GM18511 (cell line): ENCODE results near the gene SDHAF2.

Experiments
- ATAC-seq: cut with Tn5 transposase; IDR thresholded peaks from one replicate; pipeline ENCODE4 v1.9.1; 2021; ENCODE audit warnings: mild to moderate bottlenecking, moderate library complexity; ENCODE audit not compliant: unreplicated experiment

The SDHAF2 gene

DNA sequence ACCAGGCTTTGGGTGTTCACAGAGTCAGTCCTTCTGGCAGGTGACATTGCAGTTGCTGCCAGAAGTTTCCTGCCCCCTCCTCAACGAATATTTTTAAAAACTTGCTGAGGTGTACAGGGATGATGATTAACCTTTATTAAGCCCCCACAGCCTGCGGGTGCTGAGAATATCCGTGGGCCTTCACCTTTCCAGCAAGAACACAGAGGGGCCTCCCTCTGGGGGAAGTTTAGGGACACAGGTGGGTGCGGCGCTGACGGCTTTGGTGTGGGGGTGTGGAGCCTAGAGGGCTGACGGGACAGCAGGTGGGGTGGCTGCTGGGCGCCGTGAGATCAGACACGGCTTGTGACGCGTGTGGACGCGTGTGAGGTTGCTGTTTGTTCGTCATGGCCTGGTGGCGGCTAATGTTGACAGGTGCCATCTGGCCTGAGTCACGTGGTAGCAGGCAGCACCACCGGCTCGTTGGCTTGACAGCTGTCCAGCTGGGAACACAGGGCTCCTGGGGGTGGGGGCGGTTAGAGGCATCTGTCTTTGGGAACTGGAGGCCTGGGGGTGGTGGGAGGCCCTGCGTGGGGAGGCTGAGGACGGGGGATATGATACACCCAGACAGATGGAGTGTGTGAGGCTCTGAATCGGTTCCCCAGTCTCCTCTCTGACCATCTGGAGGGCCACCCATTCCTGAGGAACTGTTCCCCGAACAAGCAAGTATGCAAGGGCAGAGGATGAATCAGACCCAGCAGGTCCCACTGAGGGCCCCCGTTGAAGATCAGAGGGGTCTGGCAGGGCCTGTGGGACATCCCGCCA lies 66.1 kb downstream of the SDHAF2 start:
- ATAC-seq = no peak
